ENCODE data around the gene UBR1.

DNA sequence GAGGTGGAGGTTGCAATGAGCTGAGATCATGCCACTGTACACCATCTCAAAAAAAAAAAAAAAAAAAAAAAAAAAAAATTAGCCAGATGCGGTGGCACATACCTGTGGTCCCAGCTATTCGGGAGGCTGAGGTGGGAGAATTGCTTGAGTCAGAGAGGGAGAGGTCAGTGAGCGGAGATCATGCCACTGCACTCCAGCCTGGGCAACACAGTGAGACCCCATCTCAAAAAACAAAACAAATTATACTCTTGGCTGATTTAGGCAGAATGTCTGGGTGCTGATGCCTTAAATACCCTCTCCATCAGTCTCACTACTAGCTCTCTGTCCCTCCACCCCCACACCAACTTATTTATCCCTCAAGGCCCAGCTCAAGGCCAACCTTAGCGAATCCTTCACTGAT, 14.0 kb downstream of the UBR1 start:
- TF ChIP-seq, protein P1, sequence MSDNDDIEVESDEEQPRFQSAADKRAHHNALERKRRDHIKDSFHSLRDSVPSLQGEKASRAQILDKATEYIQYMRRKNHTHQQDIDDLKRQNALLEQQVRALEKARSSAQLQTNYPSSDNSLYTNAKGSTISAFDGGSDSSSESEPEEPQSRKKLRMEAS (IDR thresholded peaks at IDR 0.05) = no peak
- TF ChIP-seq, protein P2, sequence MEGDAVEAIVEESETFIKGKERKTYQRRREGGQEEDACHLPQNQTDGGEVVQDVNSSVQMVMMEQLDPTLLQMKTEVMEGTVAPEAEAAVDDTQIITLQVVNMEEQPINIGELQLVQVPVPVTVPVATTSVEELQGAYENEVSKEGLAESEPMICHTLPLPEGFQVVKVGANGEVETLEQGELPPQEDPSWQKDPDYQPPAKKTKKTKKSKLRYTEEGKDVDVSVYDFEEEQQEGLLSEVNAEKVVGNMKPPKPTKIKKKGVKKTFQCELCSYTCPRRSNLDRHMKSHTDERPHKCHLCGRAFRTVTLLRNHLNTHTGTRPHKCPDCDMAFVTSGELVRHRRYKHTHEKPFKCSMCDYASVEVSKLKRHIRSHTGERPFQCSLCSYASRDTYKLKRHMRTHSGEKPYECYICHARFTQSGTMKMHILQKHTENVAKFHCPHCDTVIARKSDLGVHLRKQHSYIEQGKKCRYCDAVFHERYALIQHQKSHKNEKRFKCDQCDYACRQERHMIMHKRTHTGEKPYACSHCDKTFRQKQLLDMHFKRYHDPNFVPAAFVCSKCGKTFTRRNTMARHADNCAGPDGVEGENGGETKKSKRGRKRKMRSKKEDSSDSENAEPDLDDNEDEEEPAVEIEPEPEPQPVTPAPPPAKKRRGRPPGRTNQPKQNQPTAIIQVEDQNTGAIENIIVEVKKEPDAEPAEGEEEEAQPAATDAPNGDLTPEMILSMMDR (IDR thresholded peaks at IDR 0.05 in 2 of 3, conservative IDR thresholded peaks at IDR 0.05 in 1 of 3; ENCODE audit: borderline replicate concordance in 1 of 3, insufficient read depth in 1 of 3, low read depth in 2 of 3, low read length in 2 of 3) = no peak
- TF ChIP-seq EZH2phosphoT487 (IDR thresholded peaks at IDR 0.05; ENCODE audit: borderline replicate concordance) (no peak), POLR2A (IDR thresholded peaks at IDR 0.05; ENCODE audit: borderline replicate concordance, extremely low read depth, insufficient read depth, insufficient read length) (no peak), EGR1 (IDR thresholded peaks at IDR 0.05; ENCODE audit: low read depth) (no peak), POLR2AphosphoS5 (IDR thresholded peaks at IDR 0.05; ENCODE audit: low read depth, low read length) (no peak), RAD21 (IDR thresholded peaks at IDR 0.05; ENCODE audit: low read depth) (no peak), EZH2 (IDR thresholded peaks at IDR 0.05) (no peak), ZNF274 (IDR thresholded peaks at IDR 0.05; ENCODE audit: low read depth, low read length) (no peak), ELF1 (IDR thresholded peaks at IDR 0.05; ENCODE audit: borderline replicate concordance, low read depth) (no peak), SIN3A (IDR thresholded peaks at IDR 0.05; ENCODE audit: low read depth) (no peak), YY1 (IDR thresholded peaks at IDR 0.05; ENCODE audit: extremely low read depth, insufficient replicate concordance, low read depth, low read length) (no peak)
- TF ChIP-seq, protein P3, sequence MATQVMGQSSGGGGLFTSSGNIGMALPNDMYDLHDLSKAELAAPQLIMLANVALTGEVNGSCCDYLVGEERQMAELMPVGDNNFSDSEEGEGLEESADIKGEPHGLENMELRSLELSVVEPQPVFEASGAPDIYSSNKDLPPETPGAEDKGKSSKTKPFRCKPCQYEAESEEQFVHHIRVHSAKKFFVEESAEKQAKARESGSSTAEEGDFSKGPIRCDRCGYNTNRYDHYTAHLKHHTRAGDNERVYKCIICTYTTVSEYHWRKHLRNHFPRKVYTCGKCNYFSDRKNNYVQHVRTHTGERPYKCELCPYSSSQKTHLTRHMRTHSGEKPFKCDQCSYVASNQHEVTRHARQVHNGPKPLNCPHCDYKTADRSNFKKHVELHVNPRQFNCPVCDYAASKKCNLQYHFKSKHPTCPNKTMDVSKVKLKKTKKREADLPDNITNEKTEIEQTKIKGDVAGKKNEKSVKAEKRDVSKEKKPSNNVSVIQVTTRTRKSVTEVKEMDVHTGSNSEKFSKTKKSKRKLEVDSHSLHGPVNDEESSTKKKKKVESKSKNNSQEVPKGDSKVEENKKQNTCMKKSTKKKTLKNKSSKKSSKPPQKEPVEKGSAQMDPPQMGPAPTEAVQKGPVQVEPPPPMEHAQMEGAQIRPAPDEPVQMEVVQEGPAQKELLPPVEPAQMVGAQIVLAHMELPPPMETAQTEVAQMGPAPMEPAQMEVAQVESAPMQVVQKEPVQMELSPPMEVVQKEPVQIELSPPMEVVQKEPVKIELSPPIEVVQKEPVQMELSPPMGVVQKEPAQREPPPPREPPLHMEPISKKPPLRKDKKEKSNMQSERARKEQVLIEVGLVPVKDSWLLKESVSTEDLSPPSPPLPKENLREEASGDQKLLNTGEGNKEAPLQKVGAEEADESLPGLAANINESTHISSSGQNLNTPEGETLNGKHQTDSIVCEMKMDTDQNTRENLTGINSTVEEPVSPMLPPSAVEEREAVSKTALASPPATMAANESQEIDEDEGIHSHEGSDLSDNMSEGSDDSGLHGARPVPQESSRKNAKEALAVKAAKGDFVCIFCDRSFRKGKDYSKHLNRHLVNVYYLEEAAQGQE (IDR thresholded peaks at IDR 0.05; ENCODE audit: low read depth) = no peak
- TF ChIP-seq, protein P4, sequence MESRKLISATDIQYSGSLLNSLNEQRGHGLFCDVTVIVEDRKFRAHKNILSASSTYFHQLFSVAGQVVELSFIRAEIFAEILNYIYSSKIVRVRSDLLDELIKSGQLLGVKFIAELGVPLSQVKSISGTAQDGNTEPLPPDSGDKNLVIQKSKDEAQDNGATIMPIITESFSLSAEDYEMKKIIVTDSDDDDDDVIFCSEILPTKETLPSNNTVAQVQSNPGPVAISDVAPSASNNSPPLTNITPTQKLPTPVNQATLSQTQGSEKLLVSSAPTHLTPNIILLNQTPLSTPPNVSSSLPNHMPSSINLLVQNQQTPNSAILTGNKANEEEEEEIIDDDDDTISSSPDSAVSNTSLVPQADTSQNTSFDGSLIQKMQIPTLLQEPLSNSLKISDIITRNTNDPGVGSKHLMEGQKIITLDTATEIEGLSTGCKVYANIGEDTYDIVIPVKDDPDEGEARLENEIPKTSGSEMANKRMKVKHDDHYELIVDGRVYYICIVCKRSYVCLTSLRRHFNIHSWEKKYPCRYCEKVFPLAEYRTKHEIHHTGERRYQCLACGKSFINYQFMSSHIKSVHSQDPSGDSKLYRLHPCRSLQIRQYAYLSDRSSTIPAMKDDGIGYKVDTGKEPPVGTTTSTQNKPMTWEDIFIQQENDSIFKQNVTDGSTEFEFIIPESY (IDR thresholded peaks at IDR 0.05; ENCODE audit: extremely low read depth, insufficient replicate concordance, low read length) = no peak

All from HCT116 (cell line).